ENCODE results near the gene CALHM1.
"Not testable (repeated sequence)": the region's sequence is repeated elsewhere in the genome, so short reads cannot be mapped to it uniquely, and the experiment has no call there.

Gene CALHM1

GRCh38 chr10:103429647-103430046 lies 29.1 kb downstream of the CALHM1 start:
- no peak for DNase-seq (ENCODE audit: low spot score)

- no peak for DNase-seq (ENCODE audit: low spot score)
Measured at GRCh38 chr10:103428989-103429643, 29.6 kb downstream of the CALHM1 start.

GRCh38 chr10:103427866-103428265 lies 30.8 kb downstream of the CALHM1 start:
- DNase-seq (ENCODE audit: low spot score): no peak

GRCh38 chr10:103423748-103424147 lies 35.0 kb downstream of the CALHM1 start:
- DNase-seq (ENCODE audit: low spot score): no peak

GRCh38 chr10:103419101-103419500 lies 39.6 kb downstream of the CALHM1 start:
- no peak for DNase-seq (ENCODE audit: low spot score)

GRCh38 chr10:103417601-103418000 lies 41.1 kb downstream of the CALHM1 start:
- no peak for DNase-seq (ENCODE audit: low spot score)

- not testable (repeated sequence) for DNase-seq (ENCODE audit: low spot score)
Measured at GRCh38 chr10:103417148-103417469, 41.6 kb downstream of the CALHM1 start.

- DNase-seq (ENCODE audit: low spot score): peak; percentile 21
Measured at GRCh38 chr10:103416436-103417147, 42.1 kb downstream of the CALHM1 start.

- no peak for DNase-seq (ENCODE audit: low spot score)
Measured at GRCh38 chr10:103415581-103415980, 43.1 kb downstream of the CALHM1 start.

- no peak for DNase-seq (ENCODE audit: low spot score)
Measured at GRCh38 chr10:103413564-103413963, 45.1 kb downstream of the CALHM1 start.
